AG09319 (cell line): Measurements from ENCODE around the gene TRPM8.

Source experiments
- DNase-seq: peaks from one replicate; pipeline ENCODE4 v3.0.0-alpha.2; 2010; ENCODE audit warnings: low read depth; ENCODE audit errors: extremely low read depth
- TF ChIP-seq, protein P1 (sequence below): IDR thresholded peaks from 2 replicates; pipeline ENCODE4 v1.5.1; 2011; ENCODE audit warnings: low read depth, mild to moderate bottlenecking, inconsistent platforms, low read length, moderate library complexity

The TRPM8 gene

DNA sequence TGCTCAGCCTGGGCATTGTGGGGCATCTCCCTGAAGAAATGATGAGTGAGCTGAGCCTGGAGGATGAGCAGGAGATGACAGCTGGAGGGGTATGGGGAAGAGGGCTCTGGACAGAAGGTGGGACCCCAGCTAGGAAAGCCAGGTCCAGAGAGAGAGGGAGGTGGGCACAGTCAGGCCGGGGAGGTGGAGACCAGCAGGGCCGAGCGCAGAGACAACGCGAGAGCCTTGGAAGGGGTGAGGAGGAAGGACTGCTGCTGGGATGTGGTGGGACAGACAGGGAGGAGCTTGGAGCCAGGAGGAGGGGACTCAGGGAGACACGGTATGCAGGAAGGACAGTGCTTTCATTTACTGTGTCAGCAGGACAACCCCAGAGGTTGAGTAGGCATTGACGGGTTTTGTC is 8.2 kb downstream of the TRPM8 start:
- no peak for DNase-seq
- TF ChIP-seq, protein P1, sequence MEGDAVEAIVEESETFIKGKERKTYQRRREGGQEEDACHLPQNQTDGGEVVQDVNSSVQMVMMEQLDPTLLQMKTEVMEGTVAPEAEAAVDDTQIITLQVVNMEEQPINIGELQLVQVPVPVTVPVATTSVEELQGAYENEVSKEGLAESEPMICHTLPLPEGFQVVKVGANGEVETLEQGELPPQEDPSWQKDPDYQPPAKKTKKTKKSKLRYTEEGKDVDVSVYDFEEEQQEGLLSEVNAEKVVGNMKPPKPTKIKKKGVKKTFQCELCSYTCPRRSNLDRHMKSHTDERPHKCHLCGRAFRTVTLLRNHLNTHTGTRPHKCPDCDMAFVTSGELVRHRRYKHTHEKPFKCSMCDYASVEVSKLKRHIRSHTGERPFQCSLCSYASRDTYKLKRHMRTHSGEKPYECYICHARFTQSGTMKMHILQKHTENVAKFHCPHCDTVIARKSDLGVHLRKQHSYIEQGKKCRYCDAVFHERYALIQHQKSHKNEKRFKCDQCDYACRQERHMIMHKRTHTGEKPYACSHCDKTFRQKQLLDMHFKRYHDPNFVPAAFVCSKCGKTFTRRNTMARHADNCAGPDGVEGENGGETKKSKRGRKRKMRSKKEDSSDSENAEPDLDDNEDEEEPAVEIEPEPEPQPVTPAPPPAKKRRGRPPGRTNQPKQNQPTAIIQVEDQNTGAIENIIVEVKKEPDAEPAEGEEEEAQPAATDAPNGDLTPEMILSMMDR: no peak

DNA sequence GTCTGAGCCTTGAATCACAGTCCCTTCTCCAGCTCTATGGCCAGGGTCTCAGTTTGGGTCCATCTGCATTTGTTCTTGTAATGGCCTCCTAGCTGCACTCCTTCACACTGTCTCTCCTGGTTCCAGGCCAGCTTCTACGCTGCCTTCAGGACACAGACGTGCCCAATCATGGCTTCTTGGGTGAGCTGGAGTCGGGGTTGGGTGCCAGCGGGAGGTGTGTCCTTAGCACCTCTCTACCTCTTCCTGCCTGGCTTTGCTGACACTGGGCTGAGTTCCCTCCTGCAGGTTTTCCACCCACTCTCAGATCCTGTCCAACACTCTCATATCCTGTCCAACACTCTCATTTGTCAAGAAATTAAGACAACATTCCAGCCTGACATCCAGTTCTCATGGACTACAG is 9.6 kb downstream of the TRPM8 start:
- TF ChIP-seq, protein P1: no peak
- no peak for DNase-seq

DNA sequence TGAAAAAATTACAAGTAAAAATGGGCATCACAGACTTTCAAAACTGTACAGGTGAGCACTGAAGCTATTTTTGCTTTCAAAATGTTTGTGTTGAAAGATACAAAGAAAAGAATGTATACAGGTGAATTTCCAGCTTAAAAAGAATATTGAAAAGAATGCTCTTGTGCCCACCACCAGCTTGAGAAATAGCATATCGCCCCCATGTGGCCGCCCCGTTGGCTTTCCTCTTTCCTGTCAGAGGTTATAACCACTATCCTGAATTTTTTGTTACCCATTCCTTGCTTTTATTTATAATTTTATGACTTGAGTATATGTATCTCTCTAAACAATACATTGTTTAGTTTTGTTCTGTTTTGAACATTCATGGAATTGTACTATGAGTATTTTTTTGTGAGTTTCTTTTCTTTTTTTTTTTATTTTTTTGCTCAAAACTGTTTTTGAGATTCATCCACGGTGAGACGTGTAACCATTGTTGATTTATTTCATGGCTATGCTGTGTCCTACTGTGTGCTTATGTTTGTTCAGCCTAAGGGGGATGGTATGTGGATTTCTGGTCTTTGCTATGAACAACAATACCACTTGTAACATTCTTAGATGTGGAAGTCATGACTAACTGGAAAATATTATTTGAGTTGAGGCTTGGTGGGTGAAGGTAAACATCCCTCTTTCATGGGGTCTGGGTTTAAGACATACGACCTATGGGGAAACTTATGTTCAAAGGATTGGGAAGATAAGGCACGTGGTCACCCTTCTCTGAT is 11.6 kb downstream of the TRPM8 start:
- DNase-seq: no peak
- TF ChIP-seq, protein P1: peak; percentile 42

- DNase-seq: no peak
- TF ChIP-seq, protein P1: no peak
These were observed 12.3 kb downstream of the TRPM8 start for GRCh38 chr2:233929352-233930022.

DNA sequence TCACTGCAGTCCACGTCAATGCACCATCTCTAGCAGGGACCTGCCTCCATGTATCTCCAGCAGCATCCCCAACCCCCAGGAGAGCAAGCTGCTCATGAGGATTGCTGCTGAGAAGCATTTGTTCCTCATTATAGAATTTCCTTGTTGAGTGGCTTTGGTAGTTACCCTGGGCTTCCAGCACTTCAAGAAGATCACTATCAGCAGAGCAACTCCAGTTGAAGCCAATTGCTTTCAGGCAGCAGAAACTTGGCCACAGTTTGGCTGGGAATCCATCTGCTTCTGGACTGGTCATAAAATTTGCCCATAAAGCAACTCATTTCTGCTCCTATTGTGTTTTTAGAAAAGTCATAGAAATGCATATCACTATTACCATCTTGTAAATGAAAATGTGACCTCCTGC is 17.4 kb downstream of the TRPM8 start:
- DNase-seq: no peak
- TF ChIP-seq, protein P1: no peak

GRCh38 chr2:233935426-233935825 is 18.3 kb downstream of the TRPM8 start:
- no peak for DNase-seq
- TF ChIP-seq, protein P1: no peak

GRCh38 chr2:233936089-233936488 is 18.9 kb downstream of the TRPM8 start:
- TF ChIP-seq, protein P1: no peak
- DNase-seq: no peak
